ENCODE results near the gene CDADC1. TPM values are rescaled to one million over a fixed set of nuclear protein-coding genes. Genes with fewer than 3 reads are reported as not detected.
"Not testable (repeated sequence)": the region's sequence is repeated elsewhere in the genome, so short reads cannot be mapped to it uniquely, and the experiment has no call there.

Gene CDADC1
- total and polyA plus RNA-seq, 5 donors: 5.6 to 10.9 (median 8.6) TPM

GRCh38 chr13:49262634-49263033, 14.9 kb downstream of the CDADC1 start:
- WGBS: 94% methylated on average over 6 of the region's 6 CpGs
- intact Hi-C loops (cut with DNase I): no loop called here
- Histone ChIP-seq H3K27me3 (ENCODE audit: control insufficient read depth, insufficient read depth) (no peaks in the 10 kb centered on the region), H3K4me1 (ENCODE audit: control insufficient read depth, insufficient read depth, low read length) (no peaks in the 10 kb centered on the region), H3K27ac (ENCODE audit: low read length) (no peak overlapping the region), H3K9me3 (ENCODE audit: control insufficient read depth, low read length) (no peaks in the 10 kb centered on the region), H3K4me3 (ENCODE audit: low read length) (no peak overlapping the region)
- DNase-seq (no peak), ATAC-seq (no peak)

GRCh38 chr13:49265822-49266221, 18.1 kb downstream of the CDADC1 start:
- ATAC-seq: no peak
- intact Hi-C loops (cut with DNase I): no loop called here
- no peaks in the 10 kb centered on the region for H3K4me1 ChIP-seq (ENCODE audit: control insufficient read depth, insufficient read depth, low read length)
- no peak overlapping the region for H3K27ac ChIP-seq (ENCODE audit: low read length)
- no peaks in the 10 kb centered on the region for H3K9me3 ChIP-seq (ENCODE audit: control insufficient read depth, low read length)
- H3K27me3 ChIP-seq (ENCODE audit: control insufficient read depth, insufficient read depth): no peaks in the 10 kb centered on the region
- H3K4me3 ChIP-seq (ENCODE audit: low read length): no peak overlapping the region
- DNase-seq: no peak
- WGBS: 80% methylated on average over 2 of the region's 2 CpGs

GRCh38 chr13:49271264-49271663, 23.5 kb downstream of the CDADC1 start:
- WGBS: 29% methylated on average over 1 of the region's 1 CpG
- intact Hi-C loops (cut with DNase I): no loop called here
- DNase-seq (no peak), ATAC-seq (no peak)
- no peaks in the 10 kb centered on the region for H3K4me1 ChIP-seq (ENCODE audit: control insufficient read depth, insufficient read depth, low read length)
- H3K4me3 ChIP-seq (ENCODE audit: low read length): no peak overlapping the region
- no peaks in the 10 kb centered on the region for H3K9me3 ChIP-seq (ENCODE audit: control insufficient read depth, low read length)
- no peaks in the 10 kb centered on the region for H3K27me3 ChIP-seq (ENCODE audit: control insufficient read depth, insufficient read depth)
- no peak overlapping the region for H3K27ac ChIP-seq (ENCODE audit: low read length)

GRCh38 chr13:49272296-49272695, 24.6 kb downstream of the CDADC1 start:
- no peak for ATAC-seq
- Histone ChIP-seq H3K9me3 (ENCODE audit: control insufficient read depth, low read length) (no peaks in the 10 kb centered on the region), H3K27me3 (ENCODE audit: control insufficient read depth, insufficient read depth) (no peaks in the 10 kb centered on the region), H3K27ac (ENCODE audit: low read length) (no peak overlapping the region), H3K4me1 (ENCODE audit: control insufficient read depth, insufficient read depth, low read length) (no peaks in the 10 kb centered on the region), H3K4me3 (ENCODE audit: low read length) (no peak overlapping the region)
- WGBS: 47% methylated on average over 2 of the region's 2 CpGs
- intact Hi-C loops (cut with DNase I): no loop called here
- DNase-seq: no peak

- Histone ChIP-seq H3K27me3 (ENCODE audit: control insufficient read depth, insufficient read depth) (no peaks in the 10 kb centered on the region), H3K9me3 (ENCODE audit: control insufficient read depth, low read length) (no peaks in the 10 kb centered on the region), H3K27ac (ENCODE audit: low read length) (no peak overlapping the region), H3K4me1 (ENCODE audit: control insufficient read depth, insufficient read depth, low read length) (no peaks in the 10 kb centered on the region), H3K4me3 (ENCODE audit: low read length) (no peak overlapping the region)
- DNase-seq: no peak
- WGBS: 88% methylated on average over 2 of the region's 2 CpGs
- intact Hi-C loops (cut with DNase I): no loop called here
- ATAC-seq: no peak
Observed at GRCh38 chr13:49278211-49278610, 30.5 kb downstream of the CDADC1 start.

- Histone ChIP-seq H3K4me1 (ENCODE audit: control insufficient read depth, insufficient read depth, low read length) (no peaks in the 10 kb centered on the region), H3K4me3 (ENCODE audit: low read length) (no peak overlapping the region), H3K27ac (ENCODE audit: low read length) (no peak overlapping the region), H3K9me3 (ENCODE audit: control insufficient read depth, low read length) (no peaks in the 10 kb centered on the region), H3K27me3 (ENCODE audit: control insufficient read depth, insufficient read depth) (no peaks in the 10 kb centered on the region)
- intact Hi-C loops (cut with DNase I): no loop called here
- DNase-seq: no peak
- 68% methylated on average over 5 of the region's 5 CpGs for WGBS
- ATAC-seq: no peak
Observed at GRCh38 chr13:49279112-49279511, 31.4 kb downstream of the CDADC1 start.

GRCh38 chr13:49279885-49280284, 32.2 kb downstream of the CDADC1 start:
- no peaks in the 10 kb centered on the region for H3K4me1 ChIP-seq (ENCODE audit: control insufficient read depth, insufficient read depth, low read length)
- intact Hi-C loops (cut with DNase I): no loop called here
- ATAC-seq: no peak

GRCh38 chr13:49287995-49288394, 40.3 kb downstream of the CDADC1 start:
- DNase-seq (no peak), ATAC-seq (no peak)
- no peak overlapping the region for H3K4me3 ChIP-seq (ENCODE audit: low read length)
- WGBS: 86% methylated on average over 1 of the region's 1 CpG
- no peaks in the 10 kb centered on the region for H3K4me1 ChIP-seq (ENCODE audit: control insufficient read depth, insufficient read depth, low read length)
- intact Hi-C loops (cut with DNase I): no loop called here
- H3K27me3 ChIP-seq (ENCODE audit: control insufficient read depth, insufficient read depth): no peaks in the 10 kb centered on the region
- no peaks in the 10 kb centered on the region for H3K9me3 ChIP-seq (ENCODE audit: control insufficient read depth, low read length)
- no peak overlapping the region for H3K27ac ChIP-seq (ENCODE audit: low read length)

More at GRCh38 chr13:49279885-49280284, 32.2 kb downstream of the CDADC1 start:
- H3K4me3 ChIP-seq (ENCODE audit: low read length): no peak overlapping the region
- no peaks in the 10 kb centered on the region for H3K9me3 ChIP-seq (ENCODE audit: control insufficient read depth, low read length)
- no peak overlapping the region for H3K27ac ChIP-seq (ENCODE audit: low read length)
- H3K27me3 ChIP-seq (ENCODE audit: control insufficient read depth, insufficient read depth): no peaks in the 10 kb centered on the region
- no peak for DNase-seq

- Histone ChIP-seq H3K4me1 (ENCODE audit: control insufficient read depth, insufficient read depth, low read length) (no peaks in the 10 kb centered on the region), H3K27ac (ENCODE audit: low read length) (no peak overlapping the region), H3K27me3 (ENCODE audit: control insufficient read depth, insufficient read depth) (no peaks in the 10 kb centered on the region), H3K9me3 (ENCODE audit: control insufficient read depth, low read length) (no peaks in the 10 kb centered on the region), H3K4me3 (ENCODE audit: low read length) (no peak overlapping the region)
- no peak for ATAC-seq
- intact Hi-C loops (cut with DNase I): no loop called here
- no peak for DNase-seq
Observed at GRCh38 chr13:49288458-49288857, 40.7 kb downstream of the CDADC1 start.

- Histone ChIP-seq H3K9me3 (ENCODE audit: control insufficient read depth, low read length) (no peaks in the 10 kb centered on the region), H3K27me3 (ENCODE audit: control insufficient read depth, insufficient read depth) (no peaks in the 10 kb centered on the region), H3K27ac (ENCODE audit: low read length) (no peak overlapping the region), H3K4me3 (ENCODE audit: low read length) (no peak overlapping the region), H3K4me1 (ENCODE audit: control insufficient read depth, insufficient read depth, low read length) (no peaks in the 10 kb centered on the region)
- peak; percentile 74 to 81 for ATAC-seq
- intact Hi-C loops (cut with DNase I): no loop called here
- peak; percentile 82 to 89 (median 83) for DNase-seq
- 18% methylated on average over 6 of the region's 6 CpGs for WGBS
Observed at GRCh38 chr13:49292742-49293486, 45.2 kb downstream of the CDADC1 start.

GRCh38 chr13:49294723-49295122, 47.0 kb downstream of the CDADC1 start:
- H3K9me3 ChIP-seq (ENCODE audit: control insufficient read depth, low read length); DNase-seq; H3K27ac ChIP-seq (ENCODE audit: low read length); ATAC-seq; H3K4me1 ChIP-seq (ENCODE audit: control insufficient read depth, insufficient read depth, low read length); H3K4me3 ChIP-seq (ENCODE audit: low read length); intact Hi-C loops (cut with DNase I); H3K27me3 ChIP-seq (ENCODE audit: control insufficient read depth, insufficient read depth): not testable (repeated sequence)
- WGBS: 97% methylated on average over 6 of the region's 6 CpGs

- no peak overlapping the region for H3K27ac ChIP-seq (ENCODE audit: low read length)
- H3K4me1 ChIP-seq (ENCODE audit: control insufficient read depth, insufficient read depth, low read length): no peaks in the 10 kb centered on the region
- no peaks in the 10 kb centered on the region for H3K9me3 ChIP-seq (ENCODE audit: control insufficient read depth, low read length)
- H3K27me3 ChIP-seq (ENCODE audit: control insufficient read depth, insufficient read depth): no peaks in the 10 kb centered on the region
- no peak overlapping the region for H3K4me3 ChIP-seq (ENCODE audit: low read length)
- ATAC-seq: peak; percentile 12 to 20
- peak in 1 of 3 donors; percentile 58 for DNase-seq
- WGBS: 51% methylated on average over 6 of the region's 6 CpGs
- intact Hi-C loops (cut with DNase I): no loop called here
Observed at GRCh38 chr13:49295244-49295643, 47.5 kb downstream of the CDADC1 start.

All from right cardiac atrium (tissue), 5 donors.